Cerebellar nuclear complex (tissue), 1 donor: ENCODE data around the gene HSPG2.

Experiments
- DNase-seq, 2 experiments: peaks; one replicate each; lab custom pipeline; 2025; lab: John Stamatoyannopoulos, UW

The HSPG2 gene

DNA sequence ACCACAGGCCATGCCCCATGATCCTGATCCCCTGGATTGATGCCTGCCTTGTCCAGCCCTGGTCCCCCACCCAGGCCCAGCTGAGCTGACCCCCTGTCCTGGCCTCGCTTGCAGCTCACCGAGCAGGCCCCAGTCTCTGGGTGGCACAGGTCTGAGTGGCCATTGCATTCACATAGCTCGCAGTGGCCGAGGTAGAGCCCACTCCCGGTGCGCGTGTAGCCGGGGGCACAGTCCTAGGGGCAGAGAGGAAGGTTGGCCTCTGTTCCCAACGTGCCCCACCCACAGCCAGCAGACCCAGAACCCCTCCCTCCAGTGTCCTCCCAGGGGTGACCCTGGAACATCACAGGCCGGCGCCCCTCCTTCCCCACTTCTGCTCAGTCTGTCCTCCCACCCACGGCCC lies 73.1 kb downstream of the HSPG2 start:
- DNase-seq = no peak

DNA sequence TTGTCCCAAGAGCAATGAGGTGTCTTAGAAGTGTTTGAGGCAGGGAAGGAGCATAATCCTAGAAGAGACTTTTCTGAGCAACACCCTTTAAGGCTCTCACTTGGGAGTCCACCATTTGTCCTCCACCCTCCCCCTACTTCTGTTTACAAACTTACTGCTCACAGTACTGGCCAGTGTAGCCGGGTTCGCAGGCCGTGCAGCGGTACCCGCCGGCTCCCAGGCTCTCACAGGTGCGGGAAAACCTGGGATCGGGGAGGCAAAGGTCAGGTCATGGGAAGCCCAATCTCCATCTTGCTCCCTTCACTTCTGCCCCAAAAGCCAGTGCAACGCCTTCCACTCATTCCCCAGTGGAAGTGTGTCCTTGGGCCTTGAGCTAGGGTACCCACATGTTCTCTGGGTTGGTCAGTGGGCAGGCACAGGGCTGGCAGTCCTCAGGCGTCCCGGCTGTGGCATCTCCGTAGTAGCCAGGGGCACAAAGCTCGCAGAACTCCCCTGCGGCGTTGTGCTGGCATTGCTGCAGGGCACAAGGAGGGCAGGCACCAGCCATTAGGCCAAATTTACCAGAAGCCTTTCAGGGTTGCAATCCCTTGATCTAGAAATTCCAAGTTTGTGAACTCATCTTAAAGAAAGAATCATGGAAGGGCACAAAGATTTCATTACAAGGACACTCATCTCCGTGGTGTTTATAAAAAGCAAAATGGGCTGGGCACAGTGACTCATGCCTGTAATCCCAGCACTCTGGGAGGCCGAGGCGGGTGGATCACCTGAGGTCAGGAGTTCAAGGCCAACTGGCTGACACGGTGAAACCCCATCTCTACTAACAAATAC lies 75.3 kb downstream of the HSPG2 start:
- no peak for DNase-seq

DNA sequence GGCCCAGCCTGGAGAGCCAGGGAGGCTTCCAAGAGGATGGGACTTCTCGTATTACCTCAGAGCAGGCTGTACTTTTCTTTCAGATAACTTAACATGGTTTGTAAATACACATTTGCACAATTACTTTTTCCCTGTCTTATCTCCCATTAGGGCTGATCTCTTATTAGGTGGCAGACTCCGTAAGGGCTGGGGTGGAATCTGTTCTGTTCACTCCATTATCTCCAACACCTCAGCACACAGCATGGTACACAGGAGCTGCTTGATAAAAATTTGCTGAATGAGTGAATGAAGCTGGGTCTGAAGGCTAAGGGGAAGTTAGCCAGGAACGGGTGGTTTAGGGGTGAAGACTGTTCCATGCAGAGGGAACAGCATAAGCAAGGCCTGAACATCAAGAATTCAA lies 76.1 kb downstream of the HSPG2 start:
- DNase-seq = no peak

DNA sequence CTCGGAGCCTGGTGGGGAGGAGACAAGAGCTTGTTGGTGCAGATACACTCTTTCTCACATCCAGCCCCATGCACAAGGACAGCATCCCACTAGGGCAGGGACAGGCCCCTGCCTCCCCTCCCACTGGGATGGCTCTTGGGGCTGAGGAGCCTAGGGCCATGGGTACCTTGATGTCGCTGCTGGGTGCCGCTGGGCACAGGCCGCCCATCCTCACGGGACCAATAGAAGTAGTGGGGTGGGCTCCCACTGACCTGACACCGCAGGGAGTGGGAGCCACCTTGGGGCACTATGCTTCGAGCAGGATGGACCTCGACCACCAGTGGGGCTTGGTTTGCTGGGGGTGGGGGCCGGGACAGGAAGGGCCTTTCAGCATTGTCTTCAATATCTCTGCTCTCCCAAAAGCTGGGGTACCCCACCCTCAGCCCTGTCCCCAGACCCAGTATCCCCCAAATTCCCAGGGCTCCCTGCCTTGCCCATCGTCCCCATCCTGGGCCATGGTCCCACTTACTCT lies 77.4 kb downstream of the HSPG2 start:
- no peak for DNase-seq

DNA sequence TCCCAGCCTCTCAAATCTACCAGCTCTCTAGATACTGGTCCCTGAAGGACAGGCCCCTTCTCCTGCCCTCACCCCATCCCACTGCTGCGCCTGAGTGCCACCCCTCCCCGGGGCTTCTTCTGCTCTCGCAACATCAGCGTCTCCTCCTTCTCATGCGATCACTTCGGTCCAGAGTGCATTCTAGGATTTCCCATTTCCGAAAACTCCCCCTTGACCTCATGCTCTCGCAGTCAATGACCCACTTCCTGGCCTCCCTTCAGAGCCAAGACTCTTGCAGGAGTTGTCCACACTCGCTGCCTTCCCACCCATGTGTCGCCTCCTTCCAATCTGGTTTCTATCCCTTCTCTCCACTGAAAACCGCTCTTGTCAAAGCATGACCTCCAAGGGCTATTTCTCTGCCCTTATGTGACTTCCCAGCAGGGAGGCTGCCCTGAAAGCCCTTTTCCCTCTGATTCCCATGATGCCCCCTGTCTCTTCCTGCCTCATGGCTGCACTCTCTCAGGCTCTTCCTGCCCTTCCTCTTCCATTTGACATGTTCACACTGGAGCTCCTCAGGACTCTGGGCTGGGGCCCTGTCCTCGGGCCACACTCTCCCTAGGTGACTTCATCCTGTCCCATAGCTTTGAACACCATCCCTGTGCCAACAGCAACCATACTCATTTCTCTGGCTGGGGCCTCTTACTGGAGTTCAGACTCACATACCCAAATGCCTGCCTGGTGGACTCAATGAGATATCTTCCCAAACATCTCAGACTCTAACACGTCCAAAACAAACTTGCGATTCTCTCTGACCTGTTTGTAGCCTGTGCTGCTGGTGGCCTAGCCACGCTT lies 79.1 kb downstream of the HSPG2 start:
- no peak for DNase-seq

DNA sequence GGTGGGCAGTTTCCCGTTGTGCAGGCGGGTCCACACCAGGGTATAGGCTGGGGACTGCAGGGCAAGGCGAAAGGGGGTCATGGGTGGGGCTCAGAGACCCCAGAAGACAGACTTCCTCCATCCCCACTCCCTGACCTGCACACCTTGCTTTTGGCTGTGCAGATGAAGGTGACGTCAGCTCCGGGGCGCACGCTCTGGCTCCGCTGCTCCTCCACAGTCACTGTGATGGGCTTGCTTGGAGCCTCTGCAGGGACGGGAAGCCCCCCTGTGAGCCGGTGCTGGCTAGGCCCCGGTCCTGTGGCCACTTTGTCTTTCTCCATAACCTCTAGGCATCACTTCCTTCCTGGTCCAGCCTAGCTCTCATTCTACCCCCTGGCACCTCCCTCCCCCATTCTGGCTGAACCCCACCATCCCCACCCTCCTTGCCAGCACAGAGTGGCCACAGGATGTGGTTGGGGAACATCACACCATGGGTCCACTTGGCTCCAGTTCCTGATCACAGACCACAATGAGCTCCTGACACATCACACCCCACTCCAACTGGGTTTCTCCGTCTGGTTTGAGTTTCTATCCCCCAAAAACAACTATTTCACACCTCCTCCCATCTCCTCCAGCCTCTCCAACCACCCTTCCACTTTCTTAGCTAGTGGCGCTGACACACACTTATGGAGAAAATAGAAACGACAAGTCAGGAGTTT lies 79.8 kb downstream of the HSPG2 start:
- DNase-seq = no peak

DNA sequence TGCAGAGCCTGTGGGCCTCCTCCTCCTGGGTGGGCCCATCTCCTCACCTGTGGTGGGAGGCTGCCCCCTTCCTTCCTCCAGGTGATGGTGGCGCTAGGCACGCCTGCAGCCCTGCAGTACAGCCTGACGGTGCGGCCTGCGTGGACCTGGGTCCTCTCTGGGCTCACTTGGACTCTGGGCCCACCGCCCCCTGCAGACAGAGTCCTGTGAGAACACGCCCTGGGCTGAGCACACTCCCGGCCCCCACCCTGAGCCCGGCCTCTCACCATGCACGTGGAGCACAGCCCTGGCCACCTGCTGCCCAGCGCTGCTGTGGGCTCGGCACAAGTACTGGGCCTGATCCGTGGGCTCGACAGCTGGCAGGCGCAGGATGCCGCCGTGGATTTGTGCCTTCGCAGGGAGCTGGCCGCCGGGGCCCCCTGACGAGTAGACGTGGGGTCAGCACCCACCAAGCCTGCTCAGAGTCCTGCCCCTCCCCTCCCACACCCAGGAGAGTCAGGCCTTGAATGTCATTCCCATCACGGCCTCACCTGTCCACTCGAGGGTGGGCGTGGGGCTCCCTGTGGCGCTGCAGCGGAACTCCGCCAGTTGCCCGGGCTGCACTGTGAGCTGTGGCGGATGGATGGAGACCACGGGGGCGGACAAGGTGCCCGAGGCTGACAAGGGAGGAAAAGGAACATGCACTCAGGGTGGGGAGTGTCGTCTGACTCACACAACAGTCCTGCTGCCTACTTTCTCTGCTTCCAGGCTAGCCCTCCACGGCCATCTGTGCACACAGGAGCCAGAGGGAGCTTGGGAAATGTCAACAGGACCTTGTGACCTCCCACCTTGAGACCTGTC lies 81.6 kb downstream of the HSPG2 start:
- no peak for DNase-seq

DNA sequence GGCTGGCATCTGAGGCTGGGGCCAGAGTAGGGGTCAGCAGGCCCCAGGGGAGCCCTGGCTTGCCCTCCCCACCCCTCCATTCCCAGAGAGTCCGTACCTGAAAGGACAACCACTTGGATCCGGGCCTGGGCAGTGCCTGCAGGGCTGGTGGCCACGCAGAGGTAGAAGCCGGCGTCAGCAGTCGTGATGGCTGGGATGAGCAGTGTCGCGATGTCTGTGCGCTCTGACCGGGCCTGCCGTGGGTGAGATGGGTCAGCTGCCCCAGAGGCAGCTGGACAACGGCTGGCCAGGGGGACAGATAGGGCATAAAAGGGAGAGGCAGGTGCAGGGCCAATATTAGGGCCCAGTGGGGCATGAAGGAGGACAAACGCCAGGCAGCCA lies 82.4 kb downstream of the HSPG2 start:
- DNase-seq = no peak

DNA sequence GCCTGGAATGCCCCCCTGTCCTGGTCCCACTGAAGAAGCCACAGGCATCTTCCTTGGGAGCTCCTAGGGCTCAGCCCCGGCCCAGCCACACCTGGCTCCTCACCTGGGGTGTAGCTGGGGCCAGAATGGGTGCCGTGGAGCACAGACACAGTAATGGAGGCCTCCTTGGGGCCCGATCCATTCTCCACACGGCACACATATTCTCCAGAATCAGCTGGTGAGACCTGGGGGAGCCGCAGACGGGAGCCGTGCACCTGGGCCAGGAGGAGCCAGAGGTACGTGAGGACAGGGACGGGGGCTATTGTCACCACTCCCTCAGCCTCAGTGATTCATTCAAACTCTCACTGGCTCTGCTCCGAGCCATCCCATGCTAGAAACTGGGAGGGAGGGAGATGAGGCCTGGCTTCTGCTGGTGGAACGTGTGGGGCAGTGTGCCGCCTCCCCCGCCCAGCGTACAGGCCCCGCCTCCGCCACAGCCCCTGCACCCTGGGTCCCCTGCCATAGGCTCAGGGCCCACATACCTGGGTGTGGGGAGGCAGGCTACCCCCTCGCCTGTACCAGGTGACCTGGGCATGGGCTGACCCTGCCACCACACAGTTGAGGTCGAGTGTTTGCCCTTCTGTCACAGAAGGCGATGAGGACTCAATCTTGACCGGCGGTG lies 82.9 kb downstream of the HSPG2 start:
- no peak for DNase-seq

DNA sequence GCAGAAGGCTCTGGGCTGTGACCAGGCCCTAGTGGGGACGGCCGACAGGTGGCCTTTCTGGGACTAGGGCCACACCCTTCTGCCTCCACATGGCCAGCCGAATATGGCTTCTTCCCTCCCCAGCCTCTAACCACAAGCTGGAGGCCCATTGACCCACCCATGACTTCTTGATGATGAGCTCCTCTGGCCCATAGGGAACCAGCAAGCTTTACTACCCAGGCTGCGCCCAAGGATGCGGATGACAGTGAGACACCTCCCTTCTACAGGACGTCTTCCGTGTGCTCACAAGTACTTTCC lies 84.0 kb downstream of the HSPG2 start:
- DNase-seq = no peak

DNA sequence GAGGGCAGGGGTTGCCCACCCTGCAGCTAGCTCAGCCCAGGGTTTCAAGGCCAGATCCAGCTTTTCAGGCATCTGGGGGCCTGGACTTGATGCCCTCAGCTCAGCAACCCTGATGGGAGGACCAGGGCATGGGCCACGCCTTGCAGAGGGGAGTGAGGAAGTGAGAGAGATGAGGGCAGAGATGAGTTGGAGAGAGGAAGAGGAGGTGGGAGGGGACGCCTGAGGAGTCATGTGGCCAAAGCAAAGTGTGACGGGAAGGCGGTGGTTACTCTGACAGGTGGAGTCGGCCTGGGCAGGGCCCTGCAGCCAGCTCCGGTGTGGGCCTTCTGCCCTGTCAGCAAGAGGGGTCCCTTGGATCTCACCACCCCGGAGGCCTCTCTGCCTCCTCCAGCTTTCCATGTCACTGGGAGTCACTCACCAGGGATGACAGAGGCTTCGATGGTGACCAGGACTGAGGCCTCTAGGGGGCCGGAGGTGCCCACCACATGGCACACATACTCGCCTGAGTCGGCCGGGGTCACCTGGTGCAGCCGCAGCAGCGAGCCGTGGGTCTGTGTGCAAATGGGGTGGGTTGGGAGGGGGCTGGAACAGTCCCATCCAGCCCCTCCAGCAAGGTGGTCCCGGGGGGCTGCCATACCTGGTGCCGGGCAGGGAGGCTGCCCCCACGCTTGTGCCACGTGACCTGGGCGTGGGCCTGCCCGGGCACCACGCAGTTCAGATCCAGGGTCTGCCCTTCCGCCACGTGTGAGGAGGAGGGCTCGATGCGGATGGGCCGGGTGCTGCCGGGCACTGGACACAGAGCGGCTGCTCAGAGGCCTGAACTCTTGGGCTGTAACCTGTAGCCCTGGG lies 84.6 kb downstream of the HSPG2 start:
- DNase-seq = no peak

DNA sequence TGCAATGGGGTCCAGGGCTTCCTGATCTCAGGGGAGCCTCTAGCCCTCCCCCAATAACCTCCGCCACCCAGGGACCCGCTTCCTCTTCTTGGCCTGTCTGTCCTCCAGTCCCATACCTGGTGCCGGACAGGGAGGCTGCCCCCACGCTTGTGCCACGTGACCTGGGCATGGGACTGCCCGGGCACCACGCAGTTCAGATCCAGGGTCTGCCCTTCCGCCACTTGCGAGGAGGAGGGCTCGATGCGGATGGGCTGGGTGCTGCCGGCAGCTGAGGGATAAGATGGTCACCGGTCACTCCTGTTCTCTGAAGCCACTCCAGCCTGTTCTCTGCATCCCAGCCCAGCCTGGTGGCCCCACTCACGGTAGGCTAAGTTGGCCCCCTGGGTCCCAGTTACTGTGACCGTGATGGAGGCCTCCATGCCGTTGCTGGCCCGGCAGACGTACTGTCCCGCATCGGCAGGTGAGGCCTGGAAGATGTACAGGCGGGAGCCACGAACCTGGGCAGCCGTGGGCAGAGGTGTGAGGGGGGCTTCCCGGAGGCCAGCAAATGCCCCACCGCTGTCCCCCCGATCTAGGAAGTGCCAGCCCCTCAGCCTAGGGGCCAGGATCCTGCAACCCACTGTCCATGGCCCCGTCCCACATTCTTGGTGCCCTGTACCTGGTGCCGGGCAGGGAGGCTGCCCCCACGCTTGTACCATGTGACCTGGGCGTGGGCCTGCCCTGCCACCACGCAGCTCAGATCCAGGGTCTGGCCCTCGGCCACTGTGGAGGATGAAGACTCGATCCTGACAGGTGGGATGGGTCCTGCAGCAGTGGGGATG lies 85.5 kb downstream of the HSPG2 start:
- DNase-seq = no peak

DNA sequence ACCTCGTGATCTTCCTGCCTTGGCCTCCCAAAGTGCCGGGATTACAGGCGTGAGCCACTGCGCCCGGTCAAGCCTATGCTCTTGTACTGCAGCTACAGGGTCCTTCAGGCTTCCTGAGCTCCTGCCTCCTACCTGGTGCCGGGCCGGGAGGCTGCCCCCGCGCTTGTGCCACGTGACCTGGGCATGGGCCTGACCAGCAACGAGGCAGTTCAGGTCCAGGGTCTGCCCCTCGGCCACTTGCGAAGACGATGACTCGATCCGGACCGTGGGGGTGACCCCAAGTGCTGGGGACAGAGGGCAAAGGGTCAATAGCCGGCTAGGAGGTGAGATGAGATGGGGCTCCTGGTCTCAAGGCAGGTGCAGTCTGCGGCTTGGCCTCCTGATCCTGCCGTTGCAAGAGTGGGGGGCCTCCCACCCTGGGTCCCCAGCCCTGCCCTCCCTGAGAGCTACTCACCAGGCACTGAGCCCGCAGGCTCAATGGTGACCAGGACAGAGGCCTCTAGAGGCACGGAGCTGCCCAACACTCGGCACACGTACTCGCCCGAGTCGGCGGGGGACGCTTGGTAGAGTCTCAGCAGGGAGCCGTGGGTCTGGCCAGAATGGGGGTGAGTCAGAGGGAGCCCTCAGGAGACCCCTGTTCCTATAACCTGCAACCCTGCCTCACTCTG lies 87.1 kb downstream of the HSPG2 start:
- no peak for DNase-seq

DNA sequence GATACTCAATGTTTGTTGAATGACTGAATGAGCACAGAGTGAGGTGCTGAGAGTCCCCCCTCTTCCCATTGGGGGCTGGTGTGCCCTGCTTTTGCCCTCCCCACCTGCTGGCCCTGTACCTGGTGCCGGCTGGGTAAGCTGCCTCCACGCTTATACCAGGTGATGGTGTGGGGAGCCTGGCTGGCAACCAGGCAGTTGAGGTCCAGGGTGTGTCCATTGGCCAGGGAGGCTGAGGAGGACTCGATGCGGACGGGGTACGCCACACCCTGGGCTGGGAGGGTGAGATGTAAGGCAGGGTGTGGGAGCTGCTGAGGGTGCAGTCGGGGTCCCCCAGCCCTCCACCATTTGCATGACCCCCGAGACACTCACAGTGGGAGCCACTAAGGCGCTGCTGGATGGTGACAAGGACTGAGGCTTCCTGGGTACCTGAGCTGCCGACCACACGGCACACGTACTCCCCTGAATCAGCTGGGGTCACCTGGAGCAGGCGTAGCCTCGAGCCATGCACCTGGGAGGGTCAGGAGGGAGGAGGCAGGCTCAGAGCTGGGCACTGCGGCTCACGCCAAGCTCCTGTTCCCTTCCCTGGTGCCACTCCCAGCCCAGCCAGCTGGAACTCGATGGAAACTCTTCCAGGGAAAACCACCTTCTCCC lies 88.5 kb downstream of the HSPG2 start:
- no peak for DNase-seq

DNA sequence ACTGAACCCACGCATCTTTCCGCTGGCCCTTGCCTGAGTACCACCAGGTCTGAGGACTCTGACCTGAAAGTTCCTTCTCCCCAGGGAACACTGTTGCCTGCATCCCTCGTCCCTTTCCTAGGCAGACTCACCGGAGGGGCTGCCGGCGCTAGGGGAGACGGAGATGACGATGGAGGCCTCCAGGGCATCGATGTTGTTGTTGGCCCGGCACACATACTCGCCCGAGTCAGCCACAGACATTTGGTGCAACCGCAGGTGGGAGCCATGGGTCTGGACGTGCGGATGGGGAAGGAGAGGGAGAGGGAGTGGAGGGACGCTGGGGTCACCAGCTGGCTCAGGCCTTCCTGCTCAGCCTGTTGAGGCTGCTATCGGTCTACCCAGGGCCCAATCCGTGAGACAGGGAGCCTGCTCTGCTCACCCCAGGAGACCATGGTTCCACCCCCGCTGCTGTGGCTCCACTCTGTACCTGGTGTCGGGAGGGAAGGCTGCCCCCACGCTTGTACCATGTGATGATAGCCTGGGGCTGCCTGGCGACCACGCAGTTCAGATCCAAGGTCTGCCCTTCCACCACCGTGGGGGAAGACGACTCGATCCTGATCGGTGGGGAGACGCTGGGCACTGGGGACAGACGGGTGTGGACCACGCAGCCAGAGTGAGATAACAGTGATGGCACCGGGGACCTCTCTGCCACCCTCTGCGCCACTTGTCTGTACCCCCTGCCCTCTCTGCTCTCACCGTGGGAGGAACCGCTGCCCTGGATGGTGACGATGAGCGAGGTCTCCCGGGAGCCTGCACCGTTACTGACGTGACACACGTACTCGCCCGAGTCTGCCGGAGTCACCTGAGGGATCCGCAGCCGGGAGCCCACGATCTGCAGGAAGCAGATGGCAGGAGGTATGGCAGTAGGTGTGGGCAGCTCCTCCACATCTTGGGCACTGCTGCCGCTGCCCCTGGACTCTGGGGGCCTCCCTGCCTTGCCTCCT lies 89.6 kb downstream of the HSPG2 start:
- no peak for DNase-seq

DNA sequence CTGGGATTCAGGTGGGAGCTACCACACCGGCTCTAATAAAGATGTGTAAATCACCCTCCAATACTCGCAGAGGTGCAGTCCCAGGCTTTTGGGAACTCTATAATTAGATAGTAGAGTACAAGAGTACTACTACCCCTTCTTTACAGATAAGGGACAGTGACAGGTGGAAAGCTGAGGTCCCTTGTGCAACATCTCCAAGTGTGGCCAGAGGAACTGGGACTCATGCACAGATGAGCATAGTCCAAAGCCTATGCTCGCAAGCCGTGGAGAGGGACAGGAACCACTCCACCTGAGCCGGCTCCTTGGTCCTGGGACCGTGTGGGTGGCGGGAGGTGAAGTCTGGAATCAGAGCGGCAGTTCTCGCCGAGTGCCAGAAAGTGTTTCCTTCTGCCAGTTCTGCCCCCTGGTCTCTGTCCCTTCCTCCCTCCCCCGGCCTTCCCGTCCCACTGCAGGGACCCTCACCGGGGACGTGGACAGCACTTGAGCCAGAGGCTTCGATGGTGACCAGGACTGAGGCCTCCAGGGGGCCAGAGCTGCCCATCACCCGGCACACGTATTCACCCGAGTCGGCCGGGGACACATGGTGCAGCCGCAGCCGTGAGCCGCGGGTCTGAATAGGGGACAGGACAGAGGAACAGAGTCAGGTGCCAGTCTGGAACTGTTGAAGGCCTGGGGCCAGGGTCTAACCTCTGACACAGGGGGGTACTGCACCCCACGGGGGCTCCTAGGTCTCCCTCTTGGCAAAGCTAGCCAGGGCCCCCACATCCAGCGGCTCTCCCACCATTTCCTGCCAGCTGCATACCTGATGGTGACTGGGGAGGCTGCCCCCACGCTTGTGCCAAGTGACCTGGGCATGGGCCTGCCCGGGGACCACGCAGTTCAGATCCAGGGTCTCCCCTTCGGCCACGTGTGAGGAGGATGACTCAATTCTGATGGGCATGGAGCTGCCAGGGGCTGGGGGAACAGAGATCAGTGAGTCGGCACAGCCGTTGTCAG lies 91.2 kb downstream of the HSPG2 start:
- DNase-seq = no peak
